SHP77 treated with DMSO at 0.1 percent for 48 hours (cell line): Measurements from ENCODE around the gene PA2G4.
"Not testable (repeated sequence)": the region's sequence is repeated elsewhere in the genome, so short reads cannot be mapped to it uniquely, and the experiment has no call there.

Experiments used
- DNase-seq: peaks from one replicate; lab custom pipeline; 2025; lab: John Stamatoyannopoulos, UW

The PA2G4 gene

GRCh38 chr12:56154246-56154771 is 50.0 kb downstream of the PA2G4 start:
- no peak for DNase-seq

- no peak for DNase-seq
Observed at GRCh38 chr12:56154818-56155217, 50.5 kb downstream of the PA2G4 start.

- DNase-seq = no peak
Observed at GRCh38 chr12:56155256-56155845, 51.0 kb downstream of the PA2G4 start.

GRCh38 chr12:56156464-56157200 is 52.3 kb downstream of the PA2G4 start:
- DNase-seq = not testable (repeated sequence)

- peak; percentile 44 for DNase-seq
Observed at GRCh38 chr12:56157201-56158028, 53.1 kb downstream of the PA2G4 start.

GRCh38 chr12:56158029-56158925 is 53.9 kb downstream of the PA2G4 start, which contains the start of gene MYL6:
Gene MYL6 (plus strand): TSS chr12:56158359. CDS start chr12:56158402, 43 bp downstream.
- peak; percentile 90 for DNase-seq

GRCh38 chr12:56158926-56159461 is 54.6 kb downstream of the PA2G4 start:
- DNase-seq = no peak

- DNase-seq = no peak
Observed at GRCh38 chr12:56159482-56160192, 55.3 kb downstream of the PA2G4 start.

- DNase-seq = no peak
Observed at GRCh38 chr12:56160193-56160763, 55.9 kb downstream of the PA2G4 start.

- no peak for DNase-seq
Observed at GRCh38 chr12:56160894-56161689, 56.7 kb downstream of the PA2G4 start.

- DNase-seq = no peak
Observed at GRCh38 chr12:56161690-56162351, 57.5 kb downstream of the PA2G4 start.

GRCh38 chr12:56162468-56163290 is 58.3 kb downstream of the PA2G4 start:
- no peak for DNase-seq
